Nephron progenitor cell (in vitro differentiated cells): ENCODE data around the gene ARSB.
"Not testable (repeated sequence)": the region's sequence is repeated elsewhere in the genome, so short reads cannot be mapped to it uniquely, and the experiment has no call there.

Experiments used
- DNase-seq: peaks from one replicate; pipeline ENCODE4 v3.0.0; 2021
- H3K27ac Mint-ChIP-seq: 2 replicates; pipeline ENCODE4 v1.8.0; 2021; ENCODE audit warnings: mild to moderate bottlenecking, moderate library complexity, mixed read lengths
- H3K27me3 Mint-ChIP-seq: 2 replicates; pipeline ENCODE4 v1.8.0; 2021; ENCODE audit warnings: mild to moderate bottlenecking, low read depth, mixed read lengths; ENCODE audit not compliant: poor library complexity
- H3K36me3 Mint-ChIP-seq: 2 replicates; pipeline ENCODE4 v1.8.0; 2021; ENCODE audit warnings: low read depth, mixed read lengths
- H3K4me1 Mint-ChIP-seq: 2 replicates; pipeline ENCODE4 v1.8.0; 2021; ENCODE audit warnings: mixed read lengths
- H3K4me3 Mint-ChIP-seq: 2 replicates; pipeline ENCODE4 v1.8.0; 2021; ENCODE audit warnings: mild to moderate bottlenecking, moderate library complexity, mixed read lengths
- H3K9me3 Mint-ChIP-seq: 2 replicates; pipeline ENCODE4 v1.8.0; 2021; ENCODE audit warnings: mild to moderate bottlenecking, moderate library complexity, mixed read lengths
- CTCF ChIP-seq: fragments of 200-600 bp; sonication (generic); IDR thresholded peaks from 2 replicates; pipeline ENCODE4 v1.5.0; 2021; ENCODE audit warnings: antibody characterized with exemption

Gene ARSB

GRCh38 chr5:78879516-78879915, 105.6 kb downstream of the ARSB start:
- Mint-ChIP-seq H3K36me3 (peaks cover 30% of the 10 kb centered on the region), H3K27me3 (no peaks in the 10 kb centered on the region), H3K4me3 (no peak overlapping the region), H3K4me1 (no peaks in the 10 kb centered on the region), H3K27ac (no peak overlapping the region), H3K9me3 (no peaks in the 10 kb centered on the region)
- no peak for DNase-seq
- no peak for TF ChIP-seq CTCF

GRCh38 chr5:78866076-78866475, 119.0 kb downstream of the ARSB start:
- Mint-ChIP-seq H3K27ac (peak overlapping the region; percentile 3), H3K9me3 (peaks cover 62% of the 10 kb centered on the region), H3K36me3 (peaks cover 52% of the 10 kb centered on the region)
- not testable (repeated sequence) for H3K4me1 Mint-ChIP-seq, H3K27me3 Mint-ChIP-seq, H3K4me3 Mint-ChIP-seq, DNase-seq

- no peaks in the 10 kb centered on the region for H3K27me3 Mint-ChIP-seq
- H3K4me1 Mint-ChIP-seq: no peaks in the 10 kb centered on the region
- H3K36me3 Mint-ChIP-seq: peaks cover 64% of the 10 kb centered on the region
- no peak overlapping the region for H3K27ac Mint-ChIP-seq
- peaks cover 73% of the 10 kb centered on the region for H3K9me3 Mint-ChIP-seq
- H3K4me3 Mint-ChIP-seq: no peak overlapping the region
- no peak for TF ChIP-seq CTCF
- no peak for DNase-seq
These were observed 126.7 kb downstream of the ARSB start for GRCh38 chr5:78858364-78858763.

GRCh38 chr5:78855026-78855425, 130.1 kb downstream of the ARSB start:
- Mint-ChIP-seq H3K4me1 (no peaks in the 10 kb centered on the region), H3K9me3 (peaks cover 60% of the 10 kb centered on the region), H3K27ac (no peak overlapping the region), H3K36me3 (peaks cover 36% of the 10 kb centered on the region), H3K27me3 (no peaks in the 10 kb centered on the region), H3K4me3 (no peak overlapping the region)
- no peak for DNase-seq
- no peak for TF ChIP-seq CTCF

GRCh38 chr5:78851891-78852290, 133.2 kb downstream of the ARSB start:
- Mint-ChIP-seq H3K36me3 (peaks cover 32% of the 10 kb centered on the region), H3K9me3 (peaks cover 66% of the 10 kb centered on the region)
- H3K27me3 Mint-ChIP-seq, H3K27ac Mint-ChIP-seq, H3K4me1 Mint-ChIP-seq, DNase-seq, H3K4me3 Mint-ChIP-seq: not testable (repeated sequence)

- H3K9me3 Mint-ChIP-seq: peaks cover 46% of the 10 kb centered on the region
- H3K27me3 Mint-ChIP-seq: peaks cover 4% of the 10 kb centered on the region
- no peak overlapping the region for H3K27ac Mint-ChIP-seq
- H3K4me3 Mint-ChIP-seq: no peak overlapping the region
- no peak for TF ChIP-seq CTCF
- H3K4me1 Mint-ChIP-seq: no peaks in the 10 kb centered on the region
- no peak for DNase-seq
- H3K36me3 Mint-ChIP-seq: peaks cover 37% of the 10 kb centered on the region
These were observed 139.6 kb downstream of the ARSB start for GRCh38 chr5:78845470-78845869.

GRCh38 chr5:78843436-78843835, 141.7 kb downstream of the ARSB start:
- peaks cover 45% of the 10 kb centered on the region for H3K36me3 Mint-ChIP-seq
- H3K27me3 Mint-ChIP-seq: peaks cover 4% of the 10 kb centered on the region
- H3K27ac Mint-ChIP-seq: no peak overlapping the region
- TF ChIP-seq CTCF: no peak
- no peak overlapping the region for H3K4me3 Mint-ChIP-seq
- H3K4me1 Mint-ChIP-seq: no peaks in the 10 kb centered on the region
- DNase-seq: no peak
- H3K9me3 Mint-ChIP-seq: peaks cover 40% of the 10 kb centered on the region
